HepG2 (cell line): Measurements from ENCODE around the gene B3GNT9. TPM values are rescaled to one million over a fixed set of nuclear protein-coding genes. Genes with fewer than 3 reads are reported as not detected.

Source experiments
- CBX5 ChIP-seq: sonication (generic); formaldehyde crosslinking; IDR thresholded peaks from 2 replicates; pipeline ENCODE4 v1.4.0; 2020; ENCODE audit warnings: missing genetic modification reagents, borderline replicate concordance
- ERF ChIP-seq: IDR thresholded peaks from 2 replicates; pipeline ENCODE4 v1.6.1; 2018; ENCODE audit warnings: missing biosample characterization, missing genetic modification reagents
- NAIF1 ChIP-seq: sonication (generic); formaldehyde crosslinking; IDR thresholded peaks from 2 replicates; pipeline ENCODE4 v1.5.0; 2020; ENCODE audit warnings: mild to moderate bottlenecking, missing genetic modification reagents, borderline replicate concordance
- REST ChIP-seq, 2 experiments: IDR thresholded peaks; 2 replicates each; pipeline ENCODE4 v1.6.1; 2011 to 2012; ENCODE audit warnings: low read length in 2 of 2, borderline replicate concordance in 1 of 2, low read depth in 1 of 2, mild to moderate bottlenecking in 1 of 2, moderate library complexity in 1 of 2
- RFX1 ChIP-seq: fragments of 450-650 bp; IDR thresholded peaks from 2 replicates; pipeline ENCODE4 v1.6.1; 2017
- SP4 ChIP-seq: sonication (generic); formaldehyde crosslinking; IDR thresholded peaks from 2 replicates; pipeline ENCODE4 v1.8.1; 2023; ENCODE audit warnings: mild to moderate bottlenecking, missing genetic modification reagents
- ZBTB25 ChIP-seq: IDR thresholded peaks from 2 replicates; pipeline ENCODE4 v1.6.1; 2018; ENCODE audit warnings: missing genetic modification reagents
- ZNF253 ChIP-seq: sonication (generic); formaldehyde crosslinking; IDR thresholded peaks from 2 replicates; pipeline ENCODE4 v1.8.0; 2022; ENCODE audit warnings: mild to moderate bottlenecking, missing genetic modification reagents, borderline replicate concordance
- ZNF605 ChIP-seq: sonication (generic); formaldehyde crosslinking; IDR thresholded peaks from 2 replicates; pipeline ENCODE4 v1.8.0; 2022; ENCODE audit warnings: mild to moderate bottlenecking, missing genetic modification reagents
- ZNF670 ChIP-seq: sonication (generic); formaldehyde crosslinking; IDR thresholded peaks from 2 replicates; pipeline ENCODE4 v1.8.0; 2022; ENCODE audit warnings: mild to moderate bottlenecking, missing genetic modification reagents, borderline replicate concordance
- ZNF788 ChIP-seq: sonication (generic); formaldehyde crosslinking; IDR thresholded peaks from 2 replicates; pipeline ENCODE4 v1.5.0; 2020; ENCODE audit warnings: mild to moderate bottlenecking, missing genetic modification reagents, borderline replicate concordance
- ZNF883 ChIP-seq: sonication (generic); formaldehyde crosslinking; IDR thresholded peaks from 2 replicates; pipeline ENCODE4 v1.5.1; 2020; ENCODE audit warnings: mild to moderate bottlenecking, missing genetic modification reagents; ENCODE audit errors: not compliant biosample characterization
- polyA plus RNA-seq, 8 experiments: library from polyadenylated mRNA; depleted of rRNA in 3 of 8; stranded (reverse) in 7 of 8; unstranded in 1 of 8; fragments of >200 nt; fragmentation: Illumina TruSeq in 4 of 8; extraction: Trizol in 4 of 8; gene quantifications; 2 replicates each; pipeline versions ENCODE4 v1.2.1 to v1.2.3, GENCODE V29; 2011 to 2016; ENCODE audit warnings: low read depth in 4 of 8, missing spikeins in 1 of 8, mixed read lengths in 1 of 8; ENCODE audit not compliant: insufficient read depth in 1 of 8
- total RNA-seq, 5 experiments: library from RNA; depleted of rRNA; stranded (reverse); fragments of >200 nt; fragmentation: Illumina TruSeq; extraction: Trizol; gene quantifications; 2 replicates each; pipeline ENCODE4 v1.2.3, GENCODE V29; 2016; ENCODE audit warnings: low read depth in 1 of 5
- TF ChIP-seq, protein P1 (sequence below): sonication (generic); formaldehyde crosslinking; IDR thresholded peaks from 2 replicates; pipeline ENCODE4 v1.8.1; 2022; ENCODE audit warnings: mild to moderate bottlenecking, missing genetic modification reagents
- TF ChIP-seq, protein P2 (sequence below): sonication (generic); formaldehyde crosslinking; IDR thresholded peaks from 2 replicates; pipeline ENCODE4 v1.8.0; 2022; ENCODE audit warnings: mild to moderate bottlenecking, missing genetic modification reagents, moderate library complexity
- TF ChIP-seq, protein P3 (sequence below): sonication (generic); formaldehyde crosslinking; IDR thresholded peaks from 2 replicates; pipeline ENCODE4 v1.5.0; 2020; ENCODE audit warnings: mild to moderate bottlenecking, missing genetic modification reagents
- TF ChIP-seq, protein P4 (sequence below): sonication (generic); formaldehyde crosslinking; IDR thresholded peaks from 2 replicates; pipeline ENCODE4 v1.4.0; 2020; ENCODE audit warnings: missing genetic modification reagents, low read depth, mild to moderate bottlenecking, borderline replicate concordance
- TF ChIP-seq, protein P5 (sequence below): IDR thresholded peaks from 2 replicates; pipeline ENCODE4 v1.6.1; 2016; ENCODE audit warnings: control low read depth

B3GNT9 gene
- total and polyA plus RNA-seq, 2 of the 13 experiments (the other 11 are each of a cell fraction or from before 2014, with no cell fraction given), result 1.5 to 3.1 TPM

DNA sequence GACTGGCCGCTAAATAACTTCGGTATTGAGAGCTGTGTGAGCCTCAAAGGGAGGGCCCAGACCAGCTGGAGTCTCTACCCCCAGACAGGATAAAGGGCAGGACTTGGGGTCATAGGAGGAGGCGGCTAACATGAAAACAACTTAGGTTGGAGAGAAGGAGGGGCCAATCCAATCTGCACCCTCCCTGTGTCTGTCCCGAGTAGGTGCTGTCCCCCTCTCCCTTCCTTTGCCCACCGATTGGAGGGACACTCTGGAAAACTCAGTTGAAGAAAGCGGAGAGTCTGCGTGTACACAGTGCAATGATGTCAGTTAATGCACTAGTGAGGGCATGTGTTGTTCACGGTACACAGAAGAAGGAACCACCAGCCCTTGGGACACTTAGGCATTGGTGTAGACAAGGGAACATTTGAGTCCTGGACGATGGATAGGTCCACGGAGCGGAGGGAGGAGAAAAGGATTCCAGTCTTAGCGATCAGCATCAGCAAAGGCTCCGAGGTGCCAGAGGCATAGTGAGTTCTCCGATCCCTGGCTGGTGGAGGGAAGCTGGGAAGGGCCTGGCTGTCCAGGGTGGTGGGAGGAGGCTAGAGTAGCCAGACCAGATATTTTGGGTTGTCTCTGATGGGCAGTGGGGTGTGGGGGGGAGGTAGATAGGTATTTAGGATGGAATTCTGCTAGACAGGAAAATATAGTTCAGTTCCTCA lies 20.3 kb upstream of the B3GNT9 start (continued):
- TF ChIP-seq REST (IDR thresholded peaks at IDR 0.05; ENCODE audit: borderline replicate concordance in 1 of 2, low read depth in 1 of 2, low read length in 2 of 2), result no peak
- TF ChIP-seq ERF, result no peak; the same call in 1 of the 2 replicates
- no peak for TF ChIP-seq ZBTB25 (CRISPR knock-in tag)
- TF ChIP-seq, protein P1, sequence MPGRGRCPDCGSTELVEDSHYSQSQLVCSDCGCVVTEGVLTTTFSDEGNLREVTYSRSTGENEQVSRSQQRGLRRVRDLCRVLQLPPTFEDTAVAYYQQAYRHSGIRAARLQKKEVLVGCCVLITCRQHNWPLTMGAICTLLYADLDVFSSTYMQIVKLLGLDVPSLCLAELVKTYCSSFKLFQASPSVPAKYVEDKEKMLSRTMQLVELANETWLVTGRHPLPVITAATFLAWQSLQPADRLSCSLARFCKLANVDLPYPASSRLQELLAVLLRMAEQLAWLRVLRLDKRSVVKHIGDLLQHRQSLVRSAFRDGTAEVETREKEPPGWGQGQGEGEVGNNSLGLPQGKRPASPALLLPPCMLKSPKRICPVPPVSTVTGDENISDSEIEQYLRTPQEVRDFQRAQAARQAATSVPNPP, result no peak
- TF ChIP-seq ZNF605 (CRISPR knock-in tag), result 0 out of 2 replicates have a peak, but pooled peaks have one; percentile 14
- no peak for TF ChIP-seq CBX5 (CRISPR knock-in tag)
- no peak for TF ChIP-seq SP4 (CRISPR knock-in tag)
- TF ChIP-seq, protein P2, sequence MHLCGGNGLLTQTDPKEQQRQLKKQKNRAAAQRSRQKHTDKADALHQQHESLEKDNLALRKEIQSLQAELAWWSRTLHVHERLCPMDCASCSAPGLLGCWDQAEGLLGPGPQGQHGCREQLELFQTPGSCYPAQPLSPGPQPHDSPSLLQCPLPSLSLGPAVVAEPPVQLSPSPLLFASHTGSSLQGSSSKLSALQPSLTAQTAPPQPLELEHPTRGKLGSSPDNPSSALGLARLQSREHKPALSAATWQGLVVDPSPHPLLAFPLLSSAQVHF (CRISPR knock-in tag), result no peak
- TF ChIP-seq, protein P3, sequence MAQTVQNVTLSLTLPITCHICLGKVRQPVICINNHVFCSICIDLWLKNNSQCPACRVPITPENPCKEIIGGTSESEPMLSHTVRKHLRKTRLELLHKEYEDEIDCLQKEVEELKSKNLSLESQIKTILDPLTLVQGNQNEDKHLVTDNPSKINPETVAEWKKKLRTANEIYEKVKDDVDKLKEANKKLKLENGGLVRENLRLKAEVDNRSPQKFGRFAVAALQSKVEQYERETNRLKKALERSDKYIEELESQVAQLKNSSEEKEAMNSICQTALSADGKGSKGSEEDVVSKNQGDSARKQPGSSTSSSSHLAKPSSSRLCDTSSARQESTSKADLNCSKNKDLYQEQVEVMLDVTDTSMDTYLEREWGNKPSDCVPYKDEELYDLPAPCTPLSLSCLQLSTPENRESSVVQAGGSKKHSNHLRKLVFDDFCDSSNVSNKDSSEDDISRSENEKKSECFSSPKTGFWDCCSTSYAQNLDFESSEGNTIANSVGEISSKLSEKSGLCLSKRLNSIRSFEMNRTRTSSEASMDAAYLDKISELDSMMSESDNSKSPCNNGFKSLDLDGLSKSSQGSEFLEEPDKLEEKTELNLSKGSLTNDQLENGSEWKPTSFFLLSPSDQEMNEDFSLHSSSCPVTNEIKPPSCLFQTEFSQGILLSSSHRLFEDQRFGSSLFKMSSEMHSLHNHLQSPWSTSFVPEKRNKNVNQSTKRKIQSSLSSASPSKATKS, result no peak; the same call in 1 of the 2 replicates
- TF ChIP-seq, protein P4, sequence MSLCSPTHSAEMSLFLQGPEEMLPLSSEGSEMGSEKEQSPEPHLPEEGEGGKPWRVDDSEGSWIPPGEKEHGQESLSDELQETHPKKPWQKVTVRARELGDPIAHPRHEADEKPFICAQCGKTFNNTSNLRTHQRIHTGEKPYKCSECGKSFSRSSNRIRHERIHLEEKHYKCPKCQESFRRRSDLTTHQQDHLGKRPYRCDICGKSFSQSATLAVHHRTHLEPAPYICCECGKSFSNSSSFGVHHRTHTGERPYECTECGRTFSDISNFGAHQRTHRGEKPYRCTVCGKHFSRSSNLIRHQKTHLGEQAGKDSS, result 0 out of 2 replicates have a peak, but pooled peaks have one; percentile 73
- TF ChIP-seq NAIF1, result 0 out of 2 replicates have a peak, but pooled peaks have one; percentile 0
- TF ChIP-seq RFX1, result no peak
- TF ChIP-seq ZNF253 (CRISPR knock-in tag), result no peak
- TF ChIP-seq ZNF670 (CRISPR knock-in tag), result no peak
- TF ChIP-seq, protein P5, sequence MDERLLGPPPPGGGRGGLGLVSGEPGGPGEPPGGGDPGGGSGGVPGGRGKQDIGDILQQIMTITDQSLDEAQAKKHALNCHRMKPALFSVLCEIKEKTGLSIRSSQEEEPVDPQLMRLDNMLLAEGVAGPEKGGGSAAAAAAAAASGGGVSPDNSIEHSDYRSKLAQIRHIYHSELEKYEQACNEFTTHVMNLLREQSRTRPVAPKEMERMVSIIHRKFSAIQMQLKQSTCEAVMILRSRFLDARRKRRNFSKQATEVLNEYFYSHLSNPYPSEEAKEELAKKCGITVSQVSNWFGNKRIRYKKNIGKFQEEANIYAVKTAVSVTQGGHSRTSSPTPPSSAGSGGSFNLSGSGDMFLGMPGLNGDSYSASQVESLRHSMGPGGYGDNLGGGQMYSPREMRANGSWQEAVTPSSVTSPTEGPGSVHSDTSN, result no peak
- peak; percentile 32; the same call in 1 of the 2 replicates for TF ChIP-seq ZNF788 (CRISPR knock-in tag)
- no peak for TF ChIP-seq ZNF883 (CRISPR knock-in tag)
